ENCODE results near the gene RBM43. TPM values are rescaled to one million over a fixed set of nuclear protein-coding genes. Genes with fewer than 3 reads are reported as not detected.

The RBM43 gene
- total RNA-seq, 6 donors from 2014 or later = 4.4 to 16.8 (median 8.1) TPM

GRCh38 chr2:151205571-151205970 lies 56.1 kb downstream of the RBM43 start:
- Histone ChIP-seq H3K4me1 (no peaks in the 10 kb centered on the region), H3K27ac (no peak overlapping the region), H3K36me3 (no peaks in the 10 kb centered on the region), H3K27me3 (no peaks in the 10 kb centered on the region), H3K9me3 (no peaks in the 10 kb centered on the region), H3K4me3 (no peak overlapping the region)
- DNase-seq (no peak), ATAC-seq (ENCODE audit: low FRiP score in 2 of 2) (no peak)
- WGBS, 2 donors = 81% methylated on average over 3 of the region's 3 CpGs
- TF ChIP-seq POLR2A (IDR thresholded peaks at IDR 0.05) = no peak
- TF ChIP-seq CTCF (IDR thresholded peaks at IDR 0.05) = no peak
- no peak for TF ChIP-seq POLR2AphosphoS5 (IDR thresholded peaks at IDR 0.05)
- no peak for TF ChIP-seq EP300 (IDR thresholded peaks at IDR 0.05)

- no peak for ATAC-seq (ENCODE audit: low FRiP score in 2 of 2)
- H3K27me3 ChIP-seq = no peaks in the 10 kb centered on the region
- H3K4me3 ChIP-seq = no peak overlapping the region
- no peak for TF ChIP-seq EP300 (IDR thresholded peaks at IDR 0.05)
- no peak for TF ChIP-seq POLR2AphosphoS5 (IDR thresholded peaks at IDR 0.05)
- no peaks in the 10 kb centered on the region for H3K4me1 ChIP-seq
- H3K36me3 ChIP-seq = no peaks in the 10 kb centered on the region
- H3K27ac ChIP-seq = no peak overlapping the region
- no peaks in the 10 kb centered on the region for H3K9me3 ChIP-seq
- DNase-seq = no peak
- 80 to 84% methylated on average over 3 of the region's 3 CpGs for WGBS, 2 donors
Observed at GRCh38 chr2:151204756-151205155, 56.9 kb downstream of the RBM43 start.

- Histone ChIP-seq H3K27ac (no peak overlapping the region), H3K4me3 (no peak overlapping the region), H3K9me3 (no peaks in the 10 kb centered on the region), H3K4me1 (no peaks in the 10 kb centered on the region), H3K27me3 (no peaks in the 10 kb centered on the region), H3K36me3 (no peaks in the 10 kb centered on the region)
- TF ChIP-seq CTCF (IDR thresholded peaks at IDR 0.05) (no peak), POLR2AphosphoS5 (IDR thresholded peaks at IDR 0.05) (no peak), POLR2A (IDR thresholded peaks at IDR 0.05) (no peak), EP300 (IDR thresholded peaks at IDR 0.05) (no peak)
- no peak for ATAC-seq (ENCODE audit: low FRiP score in 2 of 2)
- WGBS, 2 donors = 41 to 45% methylated on average over 2 of the region's 2 CpGs
- no peak for DNase-seq
Observed at GRCh38 chr2:151200844-151201243, 60.8 kb downstream of the RBM43 start.

- no peak overlapping the region for H3K27ac ChIP-seq
- no peaks in the 10 kb centered on the region for H3K4me1 ChIP-seq
- no peak for TF ChIP-seq POLR2A (IDR thresholded peaks at IDR 0.05)
- no peak for TF ChIP-seq CTCF (IDR thresholded peaks at IDR 0.05)
- no peak for TF ChIP-seq POLR2AphosphoS5 (IDR thresholded peaks at IDR 0.05)
- TF ChIP-seq EP300 (IDR thresholded peaks at IDR 0.05) = no peak
- H3K9me3 ChIP-seq = no peaks in the 10 kb centered on the region
- DNase-seq = no peak
- ATAC-seq (ENCODE audit: low FRiP score in 2 of 2) = no peak
- no peaks in the 10 kb centered on the region for H3K36me3 ChIP-seq
- no peak overlapping the region for H3K4me3 ChIP-seq
- H3K27me3 ChIP-seq = no peaks in the 10 kb centered on the region
- WGBS, 2 donors = 73 to 78% methylated on average over 5 of the region's 5 CpGs
Observed at GRCh38 chr2:151200277-151200676, 61.4 kb downstream of the RBM43 start.

GRCh38 chr2:151198645-151199044 lies 63.0 kb downstream of the RBM43 start:
- DNase-seq (no peak), ATAC-seq (ENCODE audit: low FRiP score in 2 of 2) (peak in 1 of 2 donors; percentile 49)
- Histone ChIP-seq H3K9me3 (no peaks in the 10 kb centered on the region), H3K4me1 (no peaks in the 10 kb centered on the region), H3K27me3 (no peaks in the 10 kb centered on the region), H3K4me3 (no peak overlapping the region), H3K27ac (no peak overlapping the region), H3K36me3 (no peaks in the 10 kb centered on the region)
- TF ChIP-seq POLR2A (IDR thresholded peaks at IDR 0.05) = no peak
- no peak for TF ChIP-seq CTCF (IDR thresholded peaks at IDR 0.05)
- no peak for TF ChIP-seq EP300 (IDR thresholded peaks at IDR 0.05)
- TF ChIP-seq POLR2AphosphoS5 (IDR thresholded peaks at IDR 0.05) = no peak
- WGBS, 2 donors = 89 to 95% methylated on average over 2 of the region's 2 CpGs

Other genes with a start within 250 kb of the RBM43 start
- gene NMI, start 27.8 kb upstream of the RBM43 start, total RNA-seq = 10 to 100 TPM; 12.0 to 29.0 (median 20.5) TPM
- 1 to 10 TPM in 5 of 6 donors, under 1 TPM in 1; 0.78 to 8.1 (median 2.2) TPM for gene TNFAIP6, start 95.7 kb upstream of the RBM43 start, total RNA-seq
- 10 to 100 TPM; 14.1 to 51.7 (median 29.2) TPM for gene RIF1, start 148.0 kb upstream of the RBM43 start, total RNA-seq